Activated CD4-positive, alpha-beta T cell treated with anti-CD3 and anti-CD28 coated beads, Interleukin-10, Interleukin-2, amounts not matched to agents 100 ng/mL and 50 ng/mL, durations not matched to agents 16 hours and 8 hours (primary cell): ENCODE data around the gene HS3ST2.
"Not testable (repeated sequence)": the region's sequence is repeated elsewhere in the genome, so short reads cannot be mapped to it uniquely, and the experiment has no call there.

Experiments used
- DNase-seq: peaks from one replicate; pipeline ENCODE4 v3.0.0-alpha.2; 2020

Gene HS3ST2

DNA sequence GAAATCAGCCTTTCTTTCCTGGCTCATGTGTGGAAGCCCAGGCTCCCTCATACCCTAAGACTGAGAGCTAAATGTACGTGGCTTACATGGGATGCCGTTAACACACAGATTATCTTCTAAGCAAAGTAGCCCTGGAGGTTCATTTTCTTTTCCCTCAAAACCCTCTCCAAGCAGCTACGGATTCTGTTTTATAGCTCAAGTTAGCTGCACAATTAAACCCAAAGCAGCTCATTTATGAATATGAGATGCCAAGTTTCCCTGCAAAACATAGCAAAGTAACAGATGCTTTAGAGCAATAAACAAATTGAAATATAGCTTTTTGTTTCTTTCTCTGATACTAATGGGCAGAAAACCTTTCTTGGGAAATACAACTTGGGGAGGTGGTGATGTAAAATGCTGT, 72.0 kb downstream of the HS3ST2 start:
- DNase-seq, result no peak

DNA sequence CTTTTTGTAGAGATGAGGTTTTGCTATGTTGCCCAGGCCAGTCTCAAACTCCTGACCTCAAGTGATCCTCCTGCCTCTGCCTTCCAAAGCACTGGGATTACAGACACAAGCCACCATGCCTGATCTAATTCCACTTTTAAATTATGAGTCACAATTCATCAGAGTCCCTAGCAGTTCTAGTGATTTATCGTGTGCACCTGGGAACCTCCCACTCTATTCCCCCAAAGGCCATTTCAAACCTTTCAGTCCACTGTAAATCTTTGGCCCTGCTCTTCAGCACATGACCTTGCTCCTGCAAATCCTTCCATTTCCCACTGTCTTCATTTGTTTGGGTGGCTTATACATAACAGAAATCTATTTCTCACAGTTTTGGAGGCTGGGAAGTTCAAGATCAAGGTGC, 73.0 kb downstream of the HS3ST2 start:
- no peak for DNase-seq

- no peak for DNase-seq
Measured at GRCh38 chr16:22887445-22887844, 73.5 kb downstream of the HS3ST2 start.

- DNase-seq, result no peak
Measured at GRCh38 chr16:22888791-22889190, 74.8 kb downstream of the HS3ST2 start.

- no peak for DNase-seq
Measured at GRCh38 chr16:22890976-22891375, 77.0 kb downstream of the HS3ST2 start.

GRCh38 chr16:22897184-22897583, 83.2 kb downstream of the HS3ST2 start:
- no peak for DNase-seq

DNA sequence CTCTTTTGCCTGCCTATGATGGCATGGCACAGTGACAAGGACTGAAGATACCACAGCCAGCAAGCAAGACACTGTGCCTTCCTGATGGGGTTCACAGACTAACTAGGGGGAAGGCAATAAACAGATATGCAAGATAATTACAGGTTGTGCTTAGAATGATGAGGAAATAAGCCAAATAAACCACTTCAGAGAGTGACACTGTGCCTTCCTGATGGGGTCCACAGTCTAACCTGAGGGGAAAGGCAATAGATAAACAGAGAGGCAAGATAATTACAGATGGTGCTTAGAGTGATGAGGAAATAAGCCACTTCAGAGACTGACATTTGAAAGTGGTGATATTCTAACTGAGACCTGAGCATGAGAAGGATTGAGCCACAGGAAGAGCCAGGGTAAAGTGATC, 84.2 kb downstream of the HS3ST2 start:
- no peak for DNase-seq

DNA sequence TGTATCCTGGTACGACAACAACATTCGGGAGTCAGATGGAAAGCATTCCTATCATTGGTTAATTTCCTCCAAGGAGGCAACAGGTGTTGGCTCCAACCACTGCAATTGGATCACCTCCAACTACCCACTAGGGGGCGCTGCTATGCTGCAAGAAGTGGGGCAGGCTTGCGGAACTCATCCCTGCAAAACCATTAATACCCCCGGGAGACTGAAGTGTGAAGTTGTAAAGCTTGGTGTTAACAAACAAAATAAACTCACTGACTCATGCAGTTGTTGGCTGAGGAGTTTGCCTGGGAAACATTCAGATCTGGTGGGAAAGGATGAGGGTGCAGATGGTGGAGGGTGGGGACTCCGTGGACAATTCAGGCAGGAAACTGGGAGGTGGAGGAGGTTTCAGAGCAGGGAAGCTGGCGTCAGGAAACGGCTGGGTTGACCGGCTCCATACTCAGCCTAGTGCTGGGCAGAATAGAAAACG, 84.9 kb downstream of the HS3ST2 start:
- peak; percentile 66 for DNase-seq

GRCh38 chr16:22899567-22899966, 85.6 kb downstream of the HS3ST2 start:
- DNase-seq, result not testable (repeated sequence)

- DNase-seq, result no peak
Measured at GRCh38 chr16:22900863-22901262, 86.9 kb downstream of the HS3ST2 start.

DNA sequence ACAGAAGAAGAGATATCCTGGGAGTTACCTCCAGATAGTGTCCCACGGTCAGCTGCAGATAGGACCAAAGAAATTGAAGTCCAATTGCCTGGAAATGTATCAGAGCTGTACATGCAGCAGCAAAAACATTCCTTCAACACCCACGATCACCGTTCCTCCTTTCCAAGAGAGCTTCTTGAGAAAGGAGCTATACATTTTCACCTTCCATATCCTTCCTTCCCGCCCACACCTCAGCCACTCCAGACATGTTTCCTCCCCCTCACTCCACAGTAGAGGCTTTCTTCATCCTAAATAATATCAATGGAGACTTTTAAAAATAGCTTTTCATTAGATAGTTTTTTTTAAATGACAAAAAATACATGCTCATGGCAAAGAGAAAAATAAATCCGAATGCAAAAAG, 87.6 kb downstream of the HS3ST2 start:
- DNase-seq, result no peak

GRCh38 chr16:22903716-22904115, 89.8 kb downstream of the HS3ST2 start:
- DNase-seq, result no peak

DNA sequence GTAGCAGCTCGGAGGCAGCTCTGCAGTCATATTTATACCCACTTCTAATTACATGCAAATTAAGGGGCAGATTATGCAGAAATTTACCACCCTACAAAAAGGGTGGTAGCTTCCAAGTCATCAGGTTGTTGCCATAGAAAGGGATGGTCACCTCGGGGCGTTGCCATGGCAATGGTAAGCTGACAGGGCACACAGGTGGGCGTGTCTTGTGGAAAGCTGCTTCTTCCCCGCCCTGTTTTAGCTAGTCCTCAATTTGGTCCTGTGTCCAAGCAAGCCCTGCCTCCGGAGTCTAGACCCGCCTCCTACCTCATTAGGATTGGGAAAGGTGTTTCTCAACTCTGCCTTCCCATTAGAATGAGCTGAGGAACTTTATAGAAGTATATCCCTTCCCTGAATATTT, 98.7 kb downstream of the HS3ST2 start:
- no peak for DNase-seq

GRCh38 chr16:22915003-22915402, 101.0 kb downstream of the HS3ST2 start:
- DNase-seq, result no peak

- DNase-seq, result no peak
Measured at GRCh38 chr16:22923491-22923890, 109.5 kb downstream of the HS3ST2 start.

GRCh38 chr16:22924492-22924891, 110.5 kb downstream of the HS3ST2 start:
- DNase-seq, result no peak

- DNase-seq, result no peak
Measured at GRCh38 chr16:22926105-22926751, 112.3 kb downstream of the HS3ST2 start.

GRCh38 chr16:22927306-22927705, 113.3 kb downstream of the HS3ST2 start:
- no peak for DNase-seq

GRCh38 chr16:22928882-22929435, 115.0 kb downstream of the HS3ST2 start:
- no peak for DNase-seq

GRCh38 chr16:22929461-22929860, 115.5 kb downstream of the HS3ST2 start:
- DNase-seq, result no peak

DNA sequence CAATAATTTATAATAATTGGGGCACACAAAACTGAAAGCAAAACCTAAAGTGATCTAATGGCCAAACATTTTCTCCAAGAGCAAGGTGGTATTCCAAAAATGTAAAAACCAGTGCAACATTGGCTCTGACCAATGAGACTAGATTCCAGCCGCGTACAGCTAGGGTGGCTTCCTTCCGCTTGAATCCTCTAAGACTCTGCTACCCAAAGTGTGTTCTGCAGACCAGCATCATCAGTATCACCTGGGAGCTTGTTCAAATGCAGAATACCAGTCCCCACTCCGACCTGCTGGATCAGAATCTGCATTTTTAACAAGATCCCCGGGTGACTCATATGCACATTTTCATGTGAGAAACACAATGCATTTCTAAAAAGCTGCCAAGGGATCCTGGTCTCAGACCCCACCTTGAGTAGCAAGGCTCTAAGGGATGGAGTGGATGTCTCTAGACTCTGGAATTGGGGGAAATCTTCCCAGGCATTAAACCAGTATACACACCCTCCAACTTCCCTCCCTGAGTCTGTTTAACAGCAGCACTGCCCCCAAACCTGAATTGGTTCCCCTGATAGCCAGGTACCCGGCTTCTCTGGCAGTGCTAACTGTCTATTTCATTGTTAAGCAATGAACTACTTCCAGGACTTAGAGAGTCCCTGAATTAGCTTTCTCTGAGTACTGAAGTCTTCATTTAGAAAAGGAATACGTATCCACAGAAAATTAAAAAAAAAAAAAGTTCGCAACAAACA, 118.2 kb downstream of the HS3ST2 start:
- DNase-seq, result no peak

DNA sequence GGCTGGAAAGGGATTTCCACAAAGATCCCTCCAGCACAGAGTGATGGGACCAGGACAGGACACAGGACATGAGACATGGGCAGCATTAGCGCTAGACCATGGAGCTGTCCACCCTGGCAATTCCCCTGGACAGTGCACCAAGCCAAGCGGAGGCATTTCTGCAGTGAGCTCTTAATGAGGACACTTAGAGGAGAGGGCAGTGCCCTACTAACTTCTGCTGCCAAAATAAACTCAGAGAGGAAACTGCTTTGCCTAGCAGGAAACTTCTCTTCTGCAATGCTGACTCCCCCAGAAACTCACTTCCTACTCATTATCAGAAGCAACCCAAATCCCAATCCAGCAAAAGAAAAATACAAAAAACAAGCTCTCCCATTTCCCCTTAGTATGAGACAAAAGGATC, 119.2 kb downstream of the HS3ST2 start:
- no peak for DNase-seq

DNA sequence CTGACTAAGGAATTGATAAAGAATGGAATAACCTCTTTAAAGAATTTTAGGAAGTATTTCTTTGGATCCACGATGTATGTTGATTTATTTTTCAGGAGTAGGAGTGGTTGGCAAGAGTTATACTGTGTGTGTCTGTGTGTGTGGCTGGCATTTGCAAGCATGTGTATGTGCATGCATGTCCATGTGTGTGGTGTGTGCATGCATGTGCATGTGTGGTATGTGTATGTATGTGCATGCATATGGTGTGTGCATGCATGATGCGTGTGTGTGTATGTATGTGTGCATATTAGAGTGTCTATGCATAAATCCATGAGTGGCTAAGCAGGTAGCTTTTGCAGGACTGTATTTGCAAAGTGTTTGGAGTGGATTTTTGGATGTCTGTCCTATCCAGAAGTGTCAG, 120.8 kb downstream of the HS3ST2 start:
- DNase-seq, result no peak

DNA sequence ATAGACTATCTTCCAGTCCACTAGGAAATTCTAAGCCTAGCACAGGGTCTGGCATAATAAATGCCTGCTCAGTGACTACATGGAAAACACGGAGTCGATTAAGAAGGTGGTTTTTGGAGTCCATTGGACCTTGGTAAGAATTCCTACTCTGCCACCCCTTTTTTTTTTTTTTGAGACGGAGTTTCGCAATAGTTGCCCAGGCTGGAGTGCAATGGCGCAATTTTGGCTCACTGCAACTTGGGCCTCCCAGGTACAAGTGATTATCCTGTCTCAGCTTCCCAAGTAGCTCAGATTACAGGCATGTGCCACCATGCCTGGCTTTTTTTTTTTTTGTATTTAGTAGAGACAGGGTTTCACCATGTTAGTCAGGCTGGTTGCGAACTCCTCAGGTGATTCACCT, 123.2 kb downstream of the HS3ST2 start:
- no peak for DNase-seq
